Transverse colon (tissue), 4 donors: ENCODE measurements around the gene VPS13A. TPM values are rescaled to one million over a fixed set of nuclear protein-coding genes. Genes with fewer than 3 reads are reported as not detected.
"Not testable (repeated sequence)": the region's sequence is repeated elsewhere in the genome, so short reads cannot be mapped to it uniquely, and the experiment has no call there.

ENCODE experiments used
- DNase-seq: peaks from one replicate; pipeline ENCODE4 v3.0.0-alpha.2; 2019
- H3K27ac ChIP-seq, 4 donors: fragments of 200-600 bp; sonication (generic); 2 replicates each; pipeline ENCODE4 v1.5.1; 2016 to 2018; ENCODE audit warnings: inconsistent platforms in 4 of 4
- H3K27me3 ChIP-seq: fragments of 200-600 bp; sonication (generic); 2 replicates; pipeline ENCODE4 v1.5.1; 2017; ENCODE audit warnings: inconsistent platforms
- H3K36me3 ChIP-seq, 4 donors: fragments of 200-600 bp; sonication (generic); 2 replicates each; pipeline ENCODE4 v1.5.1; 2017 to 2019; ENCODE audit warnings: inconsistent platforms in 4 of 4
- H3K4me1 ChIP-seq, 4 donors: fragments of 200-600 bp; sonication (generic); 2 replicates each; pipeline ENCODE4 v1.5.1; 2017 to 2020; ENCODE audit warnings: inconsistent platforms in 4 of 4
- H3K4me3 ChIP-seq, 4 donors: fragments of 200-600 bp; sonication (generic); 1 replicate in 1 of 4; 2 replicates in 3 of 4; pipeline versions ENCODE4 v1.5.1 to v1.6.1; 2017 to 2019; ENCODE audit warnings: inconsistent platforms in 4 of 4
- H3K9me3 ChIP-seq, 2 donors: fragments of 200-600 bp; sonication (generic); 2 replicates each; pipeline ENCODE4 v1.5.1; 2017 to 2019; ENCODE audit warnings: inconsistent platforms in 2 of 2
- EP300 ChIP-seq: sonication (generic); formaldehyde crosslinking; IDR thresholded peaks from one replicate; pipeline ENCODE4 v1.6.1; 2017; ENCODE audit warnings: antibody characterized with exemption, low read depth
- POLR2A ChIP-seq: fragments of 450-650 bp; IDR thresholded peaks from one replicate; pipeline ENCODE4 v1.6.1; 2016; ENCODE audit warnings: antibody characterized with exemption, mild to moderate bottlenecking, moderate library complexity
- POLR2AphosphoS5 ChIP-seq, 3 donors: sonication (generic); formaldehyde crosslinking; IDR thresholded peaks; one replicate each; pipeline ENCODE4 v1.6.1; 2016; ENCODE audit warnings: antibody characterized with exemption in 3 of 3
- WGBS, 2 donors: methylation state at CpG; one replicate each; pipeline ENCODE4 v1.1.5; 2018; ENCODE audit warnings: low coverage in 1 of 2; 5-methylcytosine and 5-hydroxymethylcytosine counted together
- in situ Hi-C, 4 donors: fragments of 200-750 bp; cut with MboI; loops; one replicate each; pipeline versions ENCODE4 v1.15.0 to v1.15.1; 2017; ENCODE audit warnings: low sequenced_read_pairs in 3 of 4, low pct_ligation_motif_present in 1 of 4, low pct_unique_long_range_greater_than_20kb in 1 of 4
- intact Hi-C: fragments of 100-400 bp; cut with DNase I; formaldehyde crosslinking; loops from one replicate; pipeline ENCODE4 v1.15.1; 2023; ENCODE audit warnings: low total_unique reads
- total RNA-seq, 4 donors: library from RNA; depleted of rRNA; stranded (reverse); fragments of >200 nt; gene quantifications; one replicate each; pipeline ENCODE4 v1.1.0, GENCODE V29; 2016
- TF ChIP-seq, protein P1 (sequence below), 5 experiments: fragments of 200-600 bp in 3 of 5; fragments of 450-650 bp in 2 of 5; sonication (generic) in 3 of 5; IDR thresholded peaks; 1 replicate in 2 of 5; 2 replicates in 3 of 5; pipeline ENCODE4 v1.5.1; 2016 to 2017; ENCODE audit warnings: antibody characterized with exemption in 5 of 5, inconsistent platforms in 3 of 5, mild to moderate bottlenecking in 2 of 5, moderate library complexity in 1 of 5

The VPS13A gene
- total RNA-seq, 4 donors from 2014 or later = 88.8 to 148 (median 115) TPM

DNA sequence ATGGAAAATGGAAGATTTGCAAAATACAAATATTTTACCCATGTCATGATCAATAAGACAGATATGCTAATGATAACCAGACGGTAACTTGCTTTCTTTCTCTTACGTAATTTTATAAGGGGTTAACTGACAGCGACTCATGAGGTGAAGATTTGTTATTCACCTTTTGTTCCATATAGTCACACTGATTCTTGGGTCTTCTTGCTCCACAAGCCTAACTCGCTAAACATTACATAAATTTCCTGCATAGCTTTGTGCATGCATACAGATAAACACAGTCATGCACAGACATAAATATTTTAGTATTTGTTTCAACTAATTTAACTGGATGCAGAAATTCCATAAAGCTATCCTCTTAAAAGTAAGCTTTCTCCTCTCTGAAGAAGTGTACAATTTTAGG lies 225.9 kb downstream of the VPS13A start:
- no peak for DNase-seq
- WGBS, 2 donors = 83 to 87% methylated on average over 4 of the region's 4 CpGs
- peaks cover 0 to 23% (median 10%) of the 10 kb centered on the region in 4 donors for H3K36me3 ChIP-seq
- TF ChIP-seq, protein P1, sequence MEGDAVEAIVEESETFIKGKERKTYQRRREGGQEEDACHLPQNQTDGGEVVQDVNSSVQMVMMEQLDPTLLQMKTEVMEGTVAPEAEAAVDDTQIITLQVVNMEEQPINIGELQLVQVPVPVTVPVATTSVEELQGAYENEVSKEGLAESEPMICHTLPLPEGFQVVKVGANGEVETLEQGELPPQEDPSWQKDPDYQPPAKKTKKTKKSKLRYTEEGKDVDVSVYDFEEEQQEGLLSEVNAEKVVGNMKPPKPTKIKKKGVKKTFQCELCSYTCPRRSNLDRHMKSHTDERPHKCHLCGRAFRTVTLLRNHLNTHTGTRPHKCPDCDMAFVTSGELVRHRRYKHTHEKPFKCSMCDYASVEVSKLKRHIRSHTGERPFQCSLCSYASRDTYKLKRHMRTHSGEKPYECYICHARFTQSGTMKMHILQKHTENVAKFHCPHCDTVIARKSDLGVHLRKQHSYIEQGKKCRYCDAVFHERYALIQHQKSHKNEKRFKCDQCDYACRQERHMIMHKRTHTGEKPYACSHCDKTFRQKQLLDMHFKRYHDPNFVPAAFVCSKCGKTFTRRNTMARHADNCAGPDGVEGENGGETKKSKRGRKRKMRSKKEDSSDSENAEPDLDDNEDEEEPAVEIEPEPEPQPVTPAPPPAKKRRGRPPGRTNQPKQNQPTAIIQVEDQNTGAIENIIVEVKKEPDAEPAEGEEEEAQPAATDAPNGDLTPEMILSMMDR (IDR thresholded peaks at IDR 0.05) = no peak
- TF ChIP-seq EP300 (no peak), POLR2A (no peak), POLR2AphosphoS5 (IDR thresholded peaks at IDR 0.05) (no peak)
- H3K4me3 ChIP-seq = no peak overlapping the region
- intact Hi-C loops = no loop called here
- in situ Hi-C loops = no loop called here
- H3K27me3 ChIP-seq = no peaks in the 10 kb centered on the region
- no peak overlapping the region for H3K27ac ChIP-seq
- no peaks in the 10 kb centered on the region for H3K9me3 ChIP-seq
- no peaks in the 10 kb centered on the region for H3K4me1 ChIP-seq

DNA sequence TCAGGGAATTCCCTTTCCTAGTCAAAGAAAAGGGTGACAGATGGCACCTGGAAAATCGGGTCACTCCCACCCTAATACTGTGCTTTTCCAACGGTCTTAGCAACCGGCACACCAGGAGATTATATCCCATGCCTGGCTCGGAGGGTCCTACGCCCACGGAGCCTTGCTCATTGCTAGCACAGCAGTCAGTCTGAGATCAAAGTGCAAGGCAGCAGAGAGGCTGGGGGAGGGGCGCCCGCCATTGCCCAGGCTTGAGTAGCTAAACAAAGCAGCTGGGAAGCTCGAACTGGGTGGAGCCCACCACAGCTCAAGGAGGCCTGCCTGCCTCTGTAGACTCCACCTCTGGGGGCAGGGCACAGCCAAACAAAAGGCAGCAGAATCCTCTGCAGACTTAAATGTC lies 231.2 kb downstream of the VPS13A start:
- H3K4me1 ChIP-seq, H3K4me3 ChIP-seq, H3K27ac ChIP-seq, H3K27me3 ChIP-seq, H3K9me3 ChIP-seq, DNase-seq, in situ Hi-C loops, intact Hi-C loops: not testable (repeated sequence)
- H3K36me3 ChIP-seq = peaks cover 0 to 27% (median 11%) of the 10 kb centered on the region in 4 donors
- WGBS, 2 donors = 97% methylated on average over 9 of the region's 9 CpGs; no CpG with 5 or more reads in 1 of the 2 donors

DNA sequence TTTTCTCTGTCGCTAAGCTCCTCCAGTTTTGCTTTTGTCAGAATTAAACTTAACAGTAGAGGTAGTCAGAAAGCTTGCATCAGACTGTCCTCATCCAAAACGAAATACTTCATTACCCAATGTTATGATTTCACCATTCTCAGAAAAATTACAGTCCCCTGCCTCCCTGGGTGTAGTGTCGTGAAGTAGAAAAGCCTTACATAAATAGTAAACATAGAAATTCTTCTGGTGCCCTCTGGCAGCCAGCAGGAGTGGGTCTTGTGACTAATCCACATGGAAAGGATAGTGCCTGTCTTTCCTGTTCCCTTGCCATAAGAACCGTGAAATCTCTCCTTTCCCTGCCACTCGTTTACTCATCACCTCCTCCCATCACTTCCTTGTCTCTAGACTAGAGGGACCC lies 240.2 kb downstream of the VPS13A start:
- no peaks in the 10 kb centered on the region for H3K27me3 ChIP-seq
- in situ Hi-C loops = no loop called here
- no peak for DNase-seq
- H3K9me3 ChIP-seq = no peaks in the 10 kb centered on the region
- no peak overlapping the region for H3K27ac ChIP-seq
- peaks cover 0 to 7% (median 0%) of the 10 kb centered on the region in 4 donors for H3K36me3 ChIP-seq
- 59 to 67% methylated on average over 5 of the region's 5 CpGs for WGBS, 2 donors
- intact Hi-C loops = no loop called here
- TF ChIP-seq POLR2AphosphoS5 (IDR thresholded peaks at IDR 0.05) (no peak), EP300 (no peak), POLR2A (no peak)
- TF ChIP-seq, protein P1 (IDR thresholded peaks at IDR 0.05) = no peak
- H3K4me1 ChIP-seq = no peaks in the 10 kb centered on the region
- H3K4me3 ChIP-seq = no peak overlapping the region

DNA sequence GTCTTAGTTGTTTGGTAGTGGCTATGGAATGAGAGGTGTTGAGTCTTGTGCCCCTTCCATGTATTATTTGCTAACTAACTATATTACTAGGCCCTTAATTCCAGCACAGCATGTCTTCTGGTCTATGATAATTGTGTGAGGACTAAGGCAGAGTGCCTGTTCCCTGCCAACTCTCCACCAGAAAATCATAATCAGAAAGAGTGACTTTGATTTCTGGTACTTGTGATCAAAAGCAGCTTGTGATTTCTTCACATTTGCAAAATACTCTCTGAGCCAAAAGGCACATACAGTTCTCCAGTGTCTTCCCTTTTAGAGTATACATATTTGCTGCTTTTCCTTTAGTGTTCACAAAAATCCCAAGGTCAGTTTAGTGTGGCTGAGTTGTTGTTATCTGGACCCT lies 240.9 kb downstream of the VPS13A start:
- TF ChIP-seq POLR2A = no peak
- no peak for TF ChIP-seq EP300
- TF ChIP-seq POLR2AphosphoS5 (IDR thresholded peaks at IDR 0.05) = no peak
- TF ChIP-seq, protein P1 (IDR thresholded peaks at IDR 0.05) = no peak
- H3K36me3 ChIP-seq = peaks cover 0 to 7% (median 0%) of the 10 kb centered on the region in 4 donors
- no peak for DNase-seq
- H3K27me3 ChIP-seq = no peaks in the 10 kb centered on the region
- H3K27ac ChIP-seq = no peak overlapping the region
- in situ Hi-C loops (no loop called here), intact Hi-C loops (no loop called here)
- H3K4me3 ChIP-seq = no peak overlapping the region
- H3K4me1 ChIP-seq = no peaks in the 10 kb centered on the region
- H3K9me3 ChIP-seq = no peaks in the 10 kb centered on the region

DNA sequence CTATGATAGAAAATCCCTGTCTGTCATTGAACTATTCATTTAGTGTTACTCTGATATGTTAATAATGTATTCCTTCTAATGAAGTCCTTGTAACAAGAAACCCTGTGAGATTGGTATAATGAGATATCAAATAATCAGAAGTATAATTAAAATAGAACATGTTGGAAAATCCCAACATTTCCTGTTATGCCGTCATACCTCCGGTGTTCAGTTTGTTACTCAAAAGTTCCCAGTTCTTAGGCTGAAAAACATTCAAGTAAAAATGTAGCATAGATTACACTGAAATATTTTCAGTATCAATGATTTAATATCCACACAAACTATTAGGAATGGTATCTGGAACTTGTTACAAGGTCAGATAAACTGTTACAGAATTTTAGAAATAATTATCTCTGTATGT lies 243.3 kb downstream of the VPS13A start:
- intact Hi-C loops = no loop called here
- no peaks in the 10 kb centered on the region for H3K9me3 ChIP-seq
- TF ChIP-seq POLR2A (no peak), POLR2AphosphoS5 (IDR thresholded peaks at IDR 0.05) (no peak), EP300 (no peak)
- TF ChIP-seq, protein P1 (IDR thresholded peaks at IDR 0.05) = no peak
- no peak overlapping the region for H3K4me3 ChIP-seq
- H3K27me3 ChIP-seq = no peaks in the 10 kb centered on the region
- no peaks in the 10 kb centered on the region for H3K4me1 ChIP-seq
- peaks cover 0 to 7% (median 0%) of the 10 kb centered on the region in 4 donors for H3K36me3 ChIP-seq
- DNase-seq = no peak
- 72 to 86% methylated on average over 2 of the region's 2 CpGs for WGBS, 2 donors
- in situ Hi-C loops = no loop called here
- no peak overlapping the region for H3K27ac ChIP-seq
